H1 (cell line): Measurements from ENCODE around the gene ZNF776. TPM values are rescaled to one million over a fixed set of nuclear protein-coding genes. Genes with fewer than 3 reads are reported as not detected.

Experiments
- BRCA1 ChIP-seq: IDR thresholded peaks from 2 replicates; pipeline ENCODE4 v1.6.1; 2012; ENCODE audit warnings: low read depth, low read length, improper control_type of control experiment
- CEBPB ChIP-seq: IDR thresholded peaks from 2 replicates; pipeline ENCODE4 v1.6.1; 2012; ENCODE audit warnings: low read depth, low read length
- CHD1 ChIP-seq: IDR thresholded peaks from 2 replicates; pipeline ENCODE4 v1.6.1; 2012; ENCODE audit warnings: low read depth, low read length, improper control_type of control experiment
- EP300 ChIP-seq, 2 experiments: IDR thresholded peaks; 1 replicate in 1 of 2; 2 replicates in 1 of 2; pipeline ENCODE4 v1.6.1; 2011 to 2012; ENCODE audit warnings: low read depth in 2 of 2, low read length in 2 of 2, mild to moderate bottlenecking in 2 of 2, borderline replicate concordance in 1 of 2, inconsistent platforms in 1 of 2, moderate library complexity in 1 of 2
- FOSL1 ChIP-seq: IDR thresholded peaks from 2 replicates; pipeline ENCODE4 v1.6.1; 2011; ENCODE audit warnings: mild to moderate bottlenecking, low read depth, low read length, moderate library complexity; ENCODE audit not compliant: insufficient read depth
- KDM4A ChIP-seq: IDR thresholded peaks from one replicate; pipeline ENCODE4 v1.7.1; 2012; ENCODE audit warnings: low read depth, mild to moderate bottlenecking, moderate library complexity, low read length, inconsistent platforms; ENCODE audit not compliant: severe bottlenecking
- MAFK ChIP-seq: IDR thresholded peaks from 2 replicates; pipeline ENCODE4 v1.6.1; 2012; ENCODE audit warnings: low read depth, mild to moderate bottlenecking, improper control_type of control experiment, low read length
- NANOG ChIP-seq: IDR thresholded peaks from 2 replicates; pipeline ENCODE4 v1.6.1; 2011; ENCODE audit warnings: low read length, low read depth, mild to moderate bottlenecking, inconsistent platforms; ENCODE audit not compliant: insufficient read depth, poor library complexity, severe bottlenecking
- POLR2AphosphoS5 ChIP-seq: IDR thresholded peaks from 2 replicates; pipeline ENCODE4 v1.6.1; 2011; ENCODE audit warnings: low read depth, low read length
- SAP30 ChIP-seq: fragments of 300-600 bp; sonication (generic); IDR thresholded peaks from 2 replicates; pipeline ENCODE4 v1.7.1; 2012; ENCODE audit warnings: low read length, moderate library complexity, mild to moderate bottlenecking, inconsistent platforms; ENCODE audit not compliant: insufficient read depth, insufficient replicate concordance
- SIN3A ChIP-seq, 2 experiments: IDR thresholded peaks in 1 of 2; conservative IDR thresholded peaks in 1 of 2; 2 replicates each; pipeline ENCODE4 v1.6.1; 2011 to 2012; ENCODE audit warnings: low read length in 2 of 2, improper control_type of control experiment in 1 of 2, low read depth in 1 of 2, mild to moderate bottlenecking in 1 of 2
- SIRT6 ChIP-seq: IDR thresholded peaks from one replicate; pipeline ENCODE4 v1.7.1; 2012; ENCODE audit warnings: low read length, inconsistent platforms
- SRF ChIP-seq: IDR thresholded peaks from 2 replicates; pipeline ENCODE4 v1.6.1; 2011; ENCODE audit warnings: mild to moderate bottlenecking, low read depth, low read length, moderate library complexity
- SUZ12 ChIP-seq: fragments of 200-600 bp; sonication (generic); IDR thresholded peaks from 2 replicates; pipeline ENCODE4 v1.6.1; 2012; ENCODE audit warnings: mild to moderate bottlenecking, inconsistent platforms, low read length, moderate library complexity, mixed read lengths
- TBP ChIP-seq: IDR thresholded peaks from 2 replicates; pipeline ENCODE4 v1.6.1; 2011; ENCODE audit warnings: low read depth, low read length, improper control_type of control experiment
- TCF12 ChIP-seq: IDR thresholded peaks from 2 replicates; pipeline ENCODE4 v1.6.1; 2011; ENCODE audit warnings: low read depth, mild to moderate bottlenecking, low read length
- TEAD4 ChIP-seq: IDR thresholded peaks from 2 replicates; pipeline ENCODE4 v1.6.1; 2012; ENCODE audit warnings: low read depth, low read length, inconsistent platforms, mixed read lengths
- YY1 ChIP-seq: IDR thresholded peaks from 2 replicates; pipeline ENCODE4 v1.6.1; 2011; ENCODE audit warnings: low read depth, mild to moderate bottlenecking, low read length
- ZNF274 ChIP-seq: IDR thresholded peaks from 2 replicates; pipeline ENCODE4 v1.7.0; 2012; ENCODE audit warnings: low read length, borderline replicate concordance; ENCODE audit errors: extremely low read depth
- polyA plus RNA-seq, 7 experiments: library from polyadenylated mRNA; depleted of rRNA in 3 of 7; stranded (reverse) in 5 of 7; unstranded in 2 of 7; fragments of >200 nt in 5 of 7; fragments of 200-250 nt in 2 of 7; gene quantifications; 1 replicate in 5 of 7; 2 replicates in 1 of 7; 4 replicates in 1 of 7; pipeline versions ENCODE4 v1.2.1 to v1.2.3, GENCODE V29; 2011 to 2013; ENCODE audit warnings: missing spikeins in 2 of 7, mixed read lengths in 2 of 7
- total RNA-seq: library from RNA; stranded (reverse); fragmentation: NEBNext Ultra II Directional; extraction: Animal tissue kit (Norgen Biotek cat#: 25700); gene quantifications from 2 replicates; pipeline ENCODE4 v1.2.1, GENCODE V29; 2021
- TF ChIP-seq, protein P1 (sequence below): IDR thresholded peaks from 2 replicates; pipeline ENCODE4 v1.6.1; 2012; ENCODE audit warnings: inconsistent platforms
- TF ChIP-seq, protein P2 (sequence below), 3 experiments: IDR thresholded peaks; 1 replicate in 2 of 3; 2 replicates in 1 of 3; pipeline versions ENCODE4 v1.5.1 to v1.6.1; 2011; ENCODE audit warnings: low read length in 3 of 3, mild to moderate bottlenecking in 3 of 3, inconsistent platforms in 2 of 3, low read depth in 1 of 3, moderate library complexity in 1 of 3; ENCODE audit not compliant: insufficient read depth in 1 of 3; ENCODE audit errors: control extremely low read depth in 1 of 3

The ZNF776 gene
- total and polyA plus RNA-seq, 2 of the 8 experiments (the other 6 are each of a cell fraction or from before 2014, with no cell fraction given), result 7.8 to 20.5 TPM

- TF ChIP-seq, protein P1, sequence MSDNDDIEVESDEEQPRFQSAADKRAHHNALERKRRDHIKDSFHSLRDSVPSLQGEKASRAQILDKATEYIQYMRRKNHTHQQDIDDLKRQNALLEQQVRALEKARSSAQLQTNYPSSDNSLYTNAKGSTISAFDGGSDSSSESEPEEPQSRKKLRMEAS, result no peak
- TF ChIP-seq TEAD4 (no peak), YY1 (peak; percentile 96), FOSL1 (no peak), NANOG (no peak), ZNF274 (no peak), CEBPB (no peak), SUZ12 (no peak), MAFK (no peak), BRCA1 (no peak), EP300 (IDR thresholded peaks at IDR 0.05; ENCODE audit: borderline replicate concordance in 1 of 2, low read depth in 2 of 2, low read length in 2 of 2) (no peak), TCF12 (0 out of 2 replicates have a peak, but pooled peaks have one; percentile 22), KDM4A (peak; percentile 74), SAP30 (no peak), CHD1 (no peak), SRF (no peak), SIN3A (conservative IDR thresholded peaks at IDR 0.05 in 1 of 2, IDR thresholded peaks at IDR 0.05 in 1 of 2; ENCODE audit: low read depth in 1 of 2, low read length in 2 of 2) (peak; percentile 75 to 79; a peak in 2 of 4 replicates), TBP (peak; percentile 84), POLR2AphosphoS5 (peak; percentile 77), SIRT6 (no peak)
- TF ChIP-seq, protein P2, sequence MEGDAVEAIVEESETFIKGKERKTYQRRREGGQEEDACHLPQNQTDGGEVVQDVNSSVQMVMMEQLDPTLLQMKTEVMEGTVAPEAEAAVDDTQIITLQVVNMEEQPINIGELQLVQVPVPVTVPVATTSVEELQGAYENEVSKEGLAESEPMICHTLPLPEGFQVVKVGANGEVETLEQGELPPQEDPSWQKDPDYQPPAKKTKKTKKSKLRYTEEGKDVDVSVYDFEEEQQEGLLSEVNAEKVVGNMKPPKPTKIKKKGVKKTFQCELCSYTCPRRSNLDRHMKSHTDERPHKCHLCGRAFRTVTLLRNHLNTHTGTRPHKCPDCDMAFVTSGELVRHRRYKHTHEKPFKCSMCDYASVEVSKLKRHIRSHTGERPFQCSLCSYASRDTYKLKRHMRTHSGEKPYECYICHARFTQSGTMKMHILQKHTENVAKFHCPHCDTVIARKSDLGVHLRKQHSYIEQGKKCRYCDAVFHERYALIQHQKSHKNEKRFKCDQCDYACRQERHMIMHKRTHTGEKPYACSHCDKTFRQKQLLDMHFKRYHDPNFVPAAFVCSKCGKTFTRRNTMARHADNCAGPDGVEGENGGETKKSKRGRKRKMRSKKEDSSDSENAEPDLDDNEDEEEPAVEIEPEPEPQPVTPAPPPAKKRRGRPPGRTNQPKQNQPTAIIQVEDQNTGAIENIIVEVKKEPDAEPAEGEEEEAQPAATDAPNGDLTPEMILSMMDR (IDR thresholded peaks at IDR 0.05; ENCODE audit: control extremely low read depth in 1 of 3, insufficient read depth in 1 of 3, low read depth in 1 of 3, low read length in 3 of 3), result no peak
Measured at GRCh38 chr19:57746580-57747471, at the start of gene ZNF776 (continued).
